Measurements from ENCODE around the gene NFKB1.
A peak's percentile ranks its signal among the peaks of the same experiment; 100 is the strongest.
"Not testable (repeated sequence)": the region's sequence is repeated elsewhere in the genome, so short reads cannot be mapped to it uniquely, and the experiment has no call there.

Gene NFKB1

GRCh38 chr4:102565696-102566095 lies 64.5 kb downstream of the NFKB1 start:
- no peak for DNase-seq (ENCODE audit: low spot score)

GRCh38 chr4:102566426-102566825 lies 65.3 kb downstream of the NFKB1 start:
- peak; percentile 76 for DNase-seq (ENCODE audit: low spot score)

- DNase-seq (ENCODE audit: low spot score) = no peak
Observed at GRCh38 chr4:102567427-102567826, 66.3 kb downstream of the NFKB1 start.

GRCh38 chr4:102569200-102569599 lies 68.0 kb downstream of the NFKB1 start:
- no peak for DNase-seq (ENCODE audit: low spot score)

- DNase-seq (ENCODE audit: low spot score) = not testable (repeated sequence)
Observed at GRCh38 chr4:102570211-102570610, 69.1 kb downstream of the NFKB1 start.

- no peak for DNase-seq (ENCODE audit: low spot score)
Observed at GRCh38 chr4:102572452-102572851, 71.3 kb downstream of the NFKB1 start.

GRCh38 chr4:102574317-102574716 lies 73.2 kb downstream of the NFKB1 start:
- no peak for DNase-seq (ENCODE audit: low spot score)

GRCh38 chr4:102575369-102576129 lies 74.4 kb downstream of the NFKB1 start:
- DNase-seq (ENCODE audit: low spot score) = no peak

GRCh38 chr4:102578270-102578669 lies 77.1 kb downstream of the NFKB1 start:
- no peak for DNase-seq (ENCODE audit: low spot score)

- no peak for DNase-seq (ENCODE audit: low spot score)
Observed at GRCh38 chr4:102578819-102579218, 77.7 kb downstream of the NFKB1 start.

- no peak for DNase-seq (ENCODE audit: low spot score)
Observed at GRCh38 chr4:102579794-102580462, 78.8 kb downstream of the NFKB1 start.

- DNase-seq (ENCODE audit: low spot score) = no peak
Observed at GRCh38 chr4:102580463-102580842, 79.3 kb downstream of the NFKB1 start.

GRCh38 chr4:102584091-102584490 lies 82.9 kb downstream of the NFKB1 start:
- no peak for DNase-seq (ENCODE audit: low spot score)

GRCh38 chr4:102585329-102585728 lies 84.2 kb downstream of the NFKB1 start:
- no peak for DNase-seq (ENCODE audit: low spot score)

GRCh38 chr4:102586002-102586643 lies 85.0 kb downstream of the NFKB1 start:
- DNase-seq (ENCODE audit: low spot score) = no peak

- no peak for DNase-seq (ENCODE audit: low spot score)
Observed at GRCh38 chr4:102586644-102587021, 85.5 kb downstream of the NFKB1 start.

- DNase-seq (ENCODE audit: low spot score) = no peak
Observed at GRCh38 chr4:102589743-102590142, 88.6 kb downstream of the NFKB1 start.

GRCh38 chr4:102592256-102592655 lies 91.1 kb downstream of the NFKB1 start:
- DNase-seq (ENCODE audit: low spot score) = no peak

- DNase-seq (ENCODE audit: low spot score) = no peak
Observed at GRCh38 chr4:102593147-102593546, 92.0 kb downstream of the NFKB1 start.

GRCh38 chr4:102594000-102594399 lies 92.8 kb downstream of the NFKB1 start:
- no peak for DNase-seq (ENCODE audit: low spot score)

GRCh38 chr4:102596532-102596931 lies 95.4 kb downstream of the NFKB1 start:
- DNase-seq (ENCODE audit: low spot score) = no peak

- DNase-seq (ENCODE audit: low spot score) = peak; percentile 15
Observed at GRCh38 chr4:102598086-102598761, 97.1 kb downstream of the NFKB1 start.

All from kidney tubule cell (primary cell).